NCI-H1436 treated with DMSO at 0.1 percent for 48 hours (cell line): ENCODE measurements around the gene AUTS2.

Source experiments
- DNase-seq: peaks from one replicate; lab custom pipeline; 2025; lab: John Stamatoyannopoulos, UW

The AUTS2 gene

DNA sequence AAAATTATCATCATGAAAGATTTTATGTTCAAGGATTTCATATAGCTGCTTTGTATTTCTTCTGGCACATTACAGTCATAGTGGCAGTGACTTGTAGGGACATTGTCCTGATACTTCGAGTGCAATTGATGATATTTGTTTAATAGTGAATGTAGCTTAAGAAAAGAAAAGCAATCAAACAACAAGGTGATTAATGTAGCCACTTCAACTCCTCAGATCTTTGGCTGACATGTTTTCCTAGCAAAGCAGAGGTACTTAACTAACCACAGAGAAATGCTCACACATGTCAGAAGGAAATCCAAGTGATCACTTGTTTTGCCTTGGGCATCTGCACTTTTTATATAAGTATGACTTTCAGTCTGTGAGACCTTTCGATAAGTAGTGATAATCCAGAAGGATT lies 470.3 kb downstream of the AUTS2 start:
- DNase-seq, result no peak

DNA sequence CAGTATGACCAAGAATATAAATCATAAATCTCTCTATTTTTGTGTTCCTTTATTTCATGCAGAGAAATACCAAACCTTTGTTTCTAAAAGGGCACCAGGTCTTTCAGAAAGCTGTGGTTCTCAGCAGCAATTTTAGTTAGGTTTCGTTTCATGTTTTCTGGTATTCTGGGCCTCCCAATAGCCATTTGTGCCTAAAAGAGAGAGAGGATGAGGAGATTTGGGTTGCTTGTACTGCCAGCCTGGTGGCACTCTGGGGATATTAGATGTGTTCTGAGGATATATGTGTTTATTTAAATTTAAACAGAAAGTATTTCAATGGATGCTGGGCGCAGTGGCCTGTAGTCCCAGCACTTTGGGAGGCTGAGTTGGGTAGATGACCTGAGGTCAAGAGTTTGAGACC lies 471.7 kb downstream of the AUTS2 start:
- DNase-seq, result no peak

DNA sequence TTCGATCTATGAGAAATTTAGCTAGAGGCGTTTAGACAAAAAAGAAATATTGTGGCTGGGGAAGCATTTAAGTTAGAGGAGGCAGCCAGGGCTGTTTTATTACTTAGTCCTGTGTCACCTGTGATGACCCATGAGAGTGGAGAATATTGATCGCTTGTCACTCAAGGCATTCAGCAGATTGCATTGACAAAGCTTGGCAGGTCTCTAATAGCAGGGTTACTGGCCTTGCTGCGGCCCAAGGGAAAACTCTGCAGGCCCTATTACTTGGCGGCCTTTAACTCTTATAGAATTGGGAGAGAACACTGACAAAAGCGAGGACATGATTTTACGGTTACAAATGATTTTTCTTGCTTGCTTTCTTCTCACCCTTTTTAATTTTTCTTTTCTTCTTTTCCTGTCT lies 473.5 kb downstream of the AUTS2 start:
- no peak for DNase-seq

DNA sequence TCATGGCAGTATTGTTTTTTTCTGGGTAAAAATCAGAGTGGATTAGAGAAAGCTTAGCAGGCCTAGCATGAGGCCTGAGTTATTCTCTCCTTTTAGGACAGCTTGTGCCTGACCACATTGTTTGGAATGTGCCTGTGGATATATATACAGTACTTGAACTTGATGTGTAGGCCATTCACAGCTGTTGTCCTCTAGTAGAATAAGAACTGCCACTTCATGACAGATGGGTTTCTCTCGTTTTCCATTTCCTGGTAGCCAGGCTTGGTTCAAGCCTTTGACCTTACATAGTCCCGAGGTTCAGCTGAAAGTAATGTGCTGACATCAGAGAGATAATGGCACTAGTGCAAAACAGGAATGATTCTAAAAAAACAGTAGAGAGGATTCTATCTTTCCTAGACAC lies 473.9 kb downstream of the AUTS2 start:
- DNase-seq, result no peak

DNA sequence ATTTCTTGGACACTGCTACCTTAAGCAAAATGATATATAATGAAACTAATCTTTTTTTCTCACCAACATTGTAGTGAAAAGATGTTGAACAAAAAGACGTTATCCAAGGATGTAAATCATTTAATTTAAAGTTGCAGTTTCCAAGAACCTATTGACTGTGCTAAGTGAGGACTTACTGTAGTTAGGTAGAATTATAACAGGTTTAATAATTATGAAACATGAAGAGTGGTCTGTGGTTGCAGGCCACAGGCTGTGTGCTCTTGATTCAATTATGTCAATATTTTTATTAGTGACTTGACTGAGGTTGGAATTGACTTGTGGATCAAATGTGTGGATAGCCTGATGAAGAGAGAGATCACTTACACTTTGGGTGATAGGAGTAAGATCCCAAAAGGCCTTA lies 478.1 kb downstream of the AUTS2 start:
- DNase-seq, result no peak

DNA sequence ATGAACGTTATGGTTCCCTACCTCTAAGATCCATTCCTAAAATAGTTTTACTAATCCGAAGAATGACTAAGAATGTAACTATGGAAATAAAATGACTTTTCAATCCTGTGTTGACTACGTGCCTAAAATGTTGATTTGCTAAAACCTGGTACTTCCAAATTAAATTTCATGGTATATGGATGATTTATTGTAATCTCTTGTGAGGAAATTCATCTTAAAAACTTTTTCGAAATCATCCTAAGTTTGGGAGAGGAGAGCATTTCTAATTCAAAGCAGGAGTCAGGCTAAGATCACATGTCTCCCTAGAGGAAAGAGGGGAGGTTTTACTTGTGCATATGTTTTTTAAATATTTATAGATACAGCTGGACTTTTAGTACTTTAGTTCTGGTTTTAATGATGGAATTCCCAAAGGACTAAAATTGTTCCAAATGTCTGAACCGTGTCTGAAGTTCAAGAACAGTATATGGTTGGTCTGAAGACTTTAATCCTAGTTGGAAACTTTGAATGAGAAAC lies 483.9 kb downstream of the AUTS2 start:
- DNase-seq, result no peak

DNA sequence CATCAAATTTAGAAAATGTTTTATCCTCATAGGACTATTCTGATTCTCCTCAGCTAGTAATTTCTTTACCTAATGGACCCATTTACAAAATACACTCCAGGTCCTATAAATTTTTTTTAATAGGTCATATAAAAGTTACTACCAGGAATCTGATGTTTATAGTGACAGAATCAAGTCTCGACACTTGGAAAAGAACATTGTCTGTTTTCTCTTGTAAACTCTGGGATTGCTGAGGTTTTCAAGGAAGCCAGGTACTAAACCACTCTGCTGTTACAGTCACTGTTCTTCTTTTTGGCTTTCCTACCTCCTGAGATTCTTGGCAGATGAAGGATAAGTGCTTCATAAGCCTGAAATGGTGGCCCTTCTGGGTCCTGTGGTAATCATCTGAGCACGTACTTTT lies 493.1 kb downstream of the AUTS2 start:
- DNase-seq, result no peak

DNA sequence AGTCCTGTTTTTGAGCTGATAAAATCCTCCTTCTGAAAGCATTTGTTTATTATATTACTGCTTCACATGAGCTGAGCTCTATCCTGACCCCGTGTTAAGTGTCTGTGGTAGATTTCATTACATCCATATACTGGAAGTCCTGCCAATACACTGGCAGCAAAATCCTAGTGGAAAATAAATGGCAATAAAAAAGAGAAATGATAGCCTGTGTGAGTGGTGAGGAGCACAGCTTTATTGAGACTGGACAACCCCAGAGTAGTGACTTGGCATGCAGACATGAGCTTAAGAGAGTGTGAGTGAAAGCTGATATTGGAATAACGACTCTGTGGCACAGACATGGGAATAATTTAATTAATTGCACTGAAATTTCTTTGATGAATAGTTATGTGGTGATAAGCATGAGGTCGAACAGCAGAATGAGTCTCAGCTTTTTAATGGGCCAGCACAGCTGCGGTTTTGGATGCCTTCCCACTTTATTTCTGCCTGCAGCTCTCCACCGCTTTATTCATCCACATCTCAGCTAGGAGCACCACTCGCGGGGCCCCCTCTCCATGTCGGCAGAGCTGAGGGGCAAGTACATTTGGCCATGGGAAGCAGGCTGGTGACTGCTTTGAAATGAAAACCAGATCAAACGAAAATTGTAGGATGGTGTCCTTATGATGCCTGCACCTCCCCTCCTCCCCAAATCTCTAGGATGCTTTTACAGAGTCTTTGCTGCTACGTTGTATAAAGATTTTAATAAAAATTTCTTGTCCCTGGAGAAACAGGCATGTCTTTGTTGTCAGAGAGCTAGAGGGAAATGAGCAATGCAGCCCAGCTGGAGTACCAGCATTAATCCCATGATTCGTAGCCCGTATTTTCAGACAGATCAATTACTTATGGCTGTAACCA lies 494.3 kb downstream of the AUTS2 start:
- no peak for DNase-seq

DNA sequence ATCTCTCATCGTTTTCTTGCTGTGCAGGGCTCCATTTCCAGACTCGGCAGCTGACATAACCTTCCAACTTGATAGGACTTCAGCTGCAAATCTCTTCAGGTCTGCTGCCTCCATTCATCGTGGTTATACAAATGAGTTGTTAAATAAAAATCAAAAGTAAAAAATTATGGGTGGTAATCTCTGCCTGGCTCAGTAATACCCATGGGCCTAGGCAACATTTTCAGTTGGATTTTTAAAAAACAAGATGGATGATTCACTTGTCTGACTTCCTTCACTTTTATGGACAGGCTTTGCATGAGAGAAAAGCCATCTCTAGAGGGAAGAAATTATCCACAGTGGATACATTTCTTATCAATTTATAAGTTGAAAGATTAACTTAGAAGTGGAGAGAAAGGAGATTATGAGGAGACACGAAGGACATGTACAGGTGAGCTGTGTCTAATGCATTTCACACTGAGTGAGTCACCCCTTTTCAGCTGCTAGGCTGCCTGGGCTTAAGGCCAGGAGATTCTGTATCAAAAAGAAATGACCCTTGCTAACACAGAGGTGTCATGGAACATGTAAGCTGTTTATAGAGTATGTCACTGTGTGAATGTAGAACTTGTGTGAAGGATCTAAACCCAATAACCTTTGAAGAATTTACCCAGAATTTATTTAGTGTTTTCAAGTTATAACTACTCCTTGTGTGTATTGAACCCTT lies 495.1 kb downstream of the AUTS2 start:
- no peak for DNase-seq

DNA sequence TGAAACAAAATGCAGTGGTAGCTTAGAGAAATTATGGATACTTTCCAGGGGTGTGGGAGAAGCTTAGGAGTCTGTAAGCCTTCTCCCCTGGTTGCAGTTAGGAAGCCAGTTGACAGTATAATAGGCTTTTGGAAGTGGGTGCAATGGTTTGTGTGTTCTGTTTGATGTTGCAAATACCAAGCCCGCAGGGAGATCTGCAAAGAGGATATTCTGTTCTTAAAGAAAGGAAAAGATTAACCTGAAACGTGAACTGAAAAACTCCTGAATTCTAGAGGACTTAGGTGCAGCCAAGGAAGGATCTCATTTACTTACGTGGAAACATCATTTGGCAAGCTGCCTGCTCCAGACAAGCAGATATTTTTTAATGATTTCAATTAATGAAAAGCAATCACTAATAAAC lies 496.6 kb downstream of the AUTS2 start:
- DNase-seq, result no peak

DNA sequence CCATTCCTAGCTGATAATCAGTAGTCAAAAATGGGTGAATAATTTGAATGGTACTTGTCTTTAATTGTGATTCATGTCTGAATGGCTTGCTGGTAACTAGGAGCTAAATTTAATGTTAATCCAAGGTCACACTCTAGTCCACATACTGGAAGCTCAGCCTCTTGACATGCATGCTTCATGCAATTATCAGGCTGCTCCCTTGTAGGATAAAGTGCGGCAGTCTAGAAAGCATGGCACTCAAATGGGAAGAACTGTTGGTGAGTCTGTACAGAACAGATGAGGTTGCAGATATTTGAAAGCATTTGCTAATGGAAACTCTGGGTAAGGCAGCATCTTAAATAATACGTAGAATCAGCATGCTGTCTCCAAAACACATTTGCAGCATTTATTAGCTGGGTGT lies 499.4 kb downstream of the AUTS2 start:
- no peak for DNase-seq

DNA sequence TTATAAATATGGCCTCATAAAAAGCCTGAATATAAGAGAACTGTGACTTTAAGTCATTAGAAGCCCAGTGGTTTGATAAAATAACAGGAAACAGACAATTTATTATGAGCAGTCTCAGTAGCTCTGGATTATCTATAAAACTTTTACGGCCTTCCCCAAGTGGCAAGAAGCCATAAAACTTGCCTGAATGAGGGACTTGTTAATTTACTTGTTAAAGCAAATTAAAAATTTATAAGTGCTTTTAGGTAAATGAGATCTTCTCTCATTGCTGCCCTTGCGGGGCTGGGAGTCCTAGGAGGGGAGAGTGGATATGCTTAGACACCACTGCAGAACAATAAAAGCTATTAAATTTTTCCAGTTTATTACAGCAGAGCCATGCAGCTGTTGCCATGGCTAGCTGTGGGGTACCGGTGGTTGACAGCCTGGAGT lies 499.9 kb downstream of the AUTS2 start:
- peak; percentile 17 for DNase-seq

DNA sequence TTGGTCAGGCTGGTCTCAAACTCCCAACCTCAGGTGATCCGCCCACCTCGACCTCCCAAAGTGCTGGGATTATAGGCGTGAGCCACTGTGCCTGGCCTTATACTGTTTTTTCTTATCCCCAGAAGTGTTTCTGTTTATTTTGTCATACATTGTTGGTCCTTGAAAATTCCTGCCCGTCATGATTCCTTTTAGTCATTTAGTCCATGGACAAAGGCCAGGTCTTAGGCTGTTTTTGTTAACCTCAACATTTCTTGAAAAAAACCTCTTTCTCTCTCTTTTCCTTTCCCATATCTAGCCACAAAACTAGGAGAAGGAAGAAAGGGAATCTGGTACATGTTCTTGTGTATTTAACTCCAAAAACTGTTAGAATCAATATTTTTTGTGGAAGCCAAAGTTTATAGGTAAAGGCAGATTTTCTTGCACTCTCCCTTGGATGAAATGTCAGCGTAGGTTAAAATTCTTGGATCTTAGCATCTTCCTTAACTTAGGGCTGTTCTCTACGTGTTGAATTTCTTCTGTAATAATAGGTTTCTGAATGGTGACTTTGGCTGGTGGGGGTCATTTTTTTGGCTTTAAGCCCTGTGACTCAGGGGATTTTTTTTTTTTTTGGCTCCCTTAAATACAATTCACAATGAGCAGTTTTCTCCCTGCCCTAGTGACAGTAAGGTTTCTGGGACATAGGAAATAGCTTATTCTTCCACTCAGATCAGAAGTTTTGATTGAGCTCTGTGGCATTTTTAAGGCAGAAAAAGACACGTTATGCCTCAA lies 500.8 kb downstream of the AUTS2 start:
- DNase-seq, result no peak

DNA sequence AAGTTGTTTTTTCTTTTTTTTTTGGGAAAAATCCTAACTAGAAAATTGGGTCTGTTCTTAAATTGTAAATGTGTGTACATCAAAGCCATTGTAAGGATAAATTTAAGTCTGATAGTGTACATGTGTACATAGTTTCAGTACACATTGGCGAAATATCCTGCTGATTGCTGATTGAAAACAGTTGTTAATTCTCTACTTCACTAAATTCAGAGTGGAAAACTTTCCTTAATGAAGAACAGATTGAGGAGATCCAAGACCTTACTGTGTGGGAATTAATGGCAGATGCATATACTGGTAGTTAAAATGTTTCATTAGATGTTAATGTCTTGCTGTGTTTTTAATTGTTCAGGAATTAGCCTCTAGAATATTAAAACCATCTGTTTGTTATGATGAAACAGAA lies 506.0 kb downstream of the AUTS2 start:
- DNase-seq, result no peak

DNA sequence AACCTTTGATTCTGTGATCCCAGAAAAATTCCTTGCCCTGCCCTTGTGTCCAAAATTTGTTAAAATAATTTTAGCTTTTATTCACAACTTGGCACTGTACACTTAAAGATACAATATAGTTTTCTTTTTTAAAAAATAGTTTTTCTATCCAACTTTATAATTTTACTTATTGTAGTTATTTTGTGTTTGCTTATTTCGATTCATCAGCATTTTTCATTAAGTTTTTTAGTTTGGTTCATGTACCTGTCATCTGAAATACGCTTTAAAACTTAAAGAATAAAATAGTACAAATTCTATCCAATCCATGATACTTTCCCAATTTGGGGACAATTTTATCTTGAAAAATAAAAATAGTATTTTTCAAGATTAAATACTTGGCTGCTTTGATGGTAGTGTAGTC lies 514.8 kb downstream of the AUTS2 start:
- DNase-seq, result no peak

DNA sequence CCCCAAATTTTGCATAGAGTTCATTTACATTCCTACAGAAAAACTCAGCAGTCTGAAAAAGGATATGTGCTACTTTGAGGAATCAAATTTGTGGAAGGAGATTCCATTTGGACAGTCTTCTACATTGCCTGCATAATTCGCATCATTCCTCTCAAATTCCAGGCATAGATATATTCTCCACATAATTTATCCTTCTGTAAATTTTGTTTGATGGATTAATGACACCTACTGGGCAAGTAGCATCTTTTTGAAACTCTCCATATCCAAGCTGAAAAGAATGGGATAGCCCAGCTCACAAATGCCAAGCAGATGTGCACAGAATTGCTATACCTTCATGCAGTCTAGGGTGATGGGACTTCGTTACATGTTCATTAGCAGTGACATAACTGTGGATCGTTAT lies 515.3 kb downstream of the AUTS2 start:
- DNase-seq, result no peak

DNA sequence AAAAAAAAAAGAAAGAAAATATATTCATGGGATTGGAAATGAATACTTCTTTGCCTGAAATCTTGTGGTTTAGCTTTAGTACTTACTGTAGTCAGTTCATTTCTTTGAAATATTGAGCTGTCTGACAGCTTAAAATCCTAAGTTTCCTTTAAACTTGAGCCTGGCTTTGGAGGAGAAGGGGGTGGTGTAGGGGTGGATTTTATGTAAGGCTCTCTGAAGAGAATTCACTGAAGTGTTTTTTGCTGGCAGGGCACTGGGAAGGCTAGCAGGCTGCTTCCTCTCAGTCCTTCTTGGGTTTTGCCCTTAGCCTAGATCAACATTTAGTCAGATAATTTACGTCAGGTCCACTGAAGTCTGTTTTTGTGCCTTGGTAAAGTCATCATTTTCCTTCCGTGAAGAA lies 516.5 kb downstream of the AUTS2 start:
- DNase-seq, result no peak

DNA sequence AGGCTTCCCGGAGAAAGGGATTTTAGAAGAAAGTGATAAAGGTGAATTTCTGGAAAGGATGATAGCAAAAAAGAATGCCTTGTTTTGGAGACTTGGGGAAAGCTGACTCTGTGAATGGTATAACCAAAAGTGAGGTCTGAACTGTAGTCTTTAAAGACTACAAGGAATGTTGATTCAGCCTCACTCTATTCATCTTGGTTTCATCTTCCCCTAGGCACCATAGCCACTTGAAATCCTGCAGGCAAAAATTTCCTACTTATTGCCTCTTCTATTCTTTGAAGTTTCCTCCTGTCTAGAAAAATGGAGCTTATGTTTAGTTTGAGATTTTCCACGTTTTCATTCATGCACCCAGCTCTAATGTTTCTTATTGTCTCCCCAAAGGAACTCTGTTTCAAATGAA lies 518.0 kb downstream of the AUTS2 start:
- DNase-seq, result no peak

DNA sequence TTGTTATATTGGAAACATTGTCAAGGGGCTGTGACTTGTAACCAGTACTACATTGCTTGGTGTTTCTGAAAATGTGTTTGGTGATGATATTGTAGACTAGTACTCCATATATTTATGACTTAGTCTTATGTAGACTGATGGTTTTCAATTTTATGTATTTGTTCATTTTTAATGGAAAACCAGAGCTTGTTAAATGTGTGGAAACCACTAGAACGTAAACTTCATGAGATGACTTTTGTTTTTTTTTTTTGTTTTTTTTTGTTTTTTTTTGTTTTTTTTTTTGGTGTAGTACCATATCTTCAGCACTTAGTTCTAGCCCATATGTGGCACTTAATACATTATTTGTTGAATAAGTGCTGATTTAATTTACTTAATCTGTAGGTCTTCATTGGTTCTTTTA lies 518.6 kb downstream of the AUTS2 start:
- DNase-seq, result no peak

DNA sequence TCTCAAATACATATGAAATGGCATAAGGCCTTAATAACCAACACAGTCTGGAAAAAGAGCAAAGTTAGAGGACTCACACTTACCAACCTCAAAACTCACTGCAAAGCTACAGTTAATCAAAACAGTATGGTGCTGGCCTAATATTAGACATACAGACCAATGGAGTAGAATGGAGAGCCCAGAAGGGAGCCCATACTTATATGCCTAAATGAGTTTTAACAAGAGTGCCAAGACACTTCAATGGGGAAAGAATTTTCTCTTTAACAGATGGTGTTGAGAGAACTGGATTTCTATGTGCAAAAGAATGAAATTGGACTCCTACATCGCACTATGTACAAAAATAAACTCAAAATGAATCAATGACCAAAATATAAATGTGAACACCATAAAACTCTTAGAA lies 522.6 kb downstream of the AUTS2 start:
- no peak for DNase-seq

DNA sequence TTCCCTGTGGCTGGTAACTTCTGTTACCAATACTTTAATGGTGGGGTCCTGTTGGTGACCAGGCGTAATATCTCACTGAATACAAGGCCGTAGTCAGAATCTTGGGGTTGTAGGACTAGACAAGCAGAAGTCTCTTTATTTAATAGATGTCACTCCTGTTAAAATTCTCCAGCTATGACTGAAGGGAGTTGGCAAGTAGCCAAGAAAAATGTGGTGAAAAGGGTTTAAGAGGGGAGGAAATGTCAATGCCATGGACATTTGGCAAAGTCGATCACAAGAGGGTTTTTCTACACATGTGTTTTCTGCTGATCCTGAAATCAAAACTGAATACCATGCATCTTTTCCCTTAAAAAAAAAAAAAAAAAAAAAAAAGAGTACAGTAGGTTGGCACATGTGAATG lies 533.5 kb downstream of the AUTS2 start:
- DNase-seq, result no peak

DNA sequence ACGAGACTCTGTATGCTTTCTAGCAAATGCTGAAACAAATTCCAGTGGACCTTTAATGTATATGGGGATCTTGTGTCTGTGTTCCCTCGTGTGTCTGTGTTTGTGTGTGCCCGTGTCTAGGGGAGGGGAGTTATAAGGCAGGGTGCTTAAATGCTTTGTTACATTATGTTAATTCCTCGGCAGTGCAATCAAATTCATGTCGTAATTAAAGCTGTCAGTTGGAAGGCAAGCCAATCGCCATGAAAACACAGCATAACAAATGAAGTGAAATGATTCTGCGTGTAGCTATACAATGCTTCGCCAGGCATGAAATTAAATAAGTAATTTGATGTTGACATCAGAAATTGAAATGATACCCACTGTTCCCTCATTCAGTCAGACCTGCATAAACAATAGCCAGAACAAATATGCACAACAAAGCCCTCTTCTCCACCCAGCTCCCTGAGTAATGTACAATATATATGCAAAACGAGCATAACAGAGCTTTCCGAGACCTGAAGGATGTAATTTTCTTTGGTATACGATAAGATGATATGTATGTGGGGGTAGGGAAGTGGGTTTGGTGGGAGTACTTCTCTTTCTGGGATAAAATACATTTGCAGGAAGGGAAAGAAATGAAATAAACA lies 534.1 kb downstream of the AUTS2 start:
- peak; percentile 63 for DNase-seq
